PC-9 (cell line): ENCODE measurements around the gene TOX2.

Experiments used
- CTCF ChIP-seq: fragments of 200-600 bp; sonication (generic); conservative IDR thresholded peaks from 2 replicates; pipeline ENCODE4 v1.6.1; 2017; ENCODE audit warnings: mixed run types, antibody characterized with exemption, mild to moderate bottlenecking, moderate library complexity
- EZH2 ChIP-seq: fragments of 200-600 bp; sonication (generic); IDR thresholded peaks from 2 replicates; pipeline ENCODE4 v1.8.0; 2017; ENCODE audit warnings: antibody characterized with exemption, low read depth

GRCh38 chr20:44117296-44118184 is 202.9 kb downstream of the TOX2 start:
- TF ChIP-seq CTCF = no peak
- TF ChIP-seq EZH2 = no peak
